Transverse colon (tissue), 4 donors: ENCODE data around the gene FAM20C. TPM values are rescaled to one million over a fixed set of nuclear protein-coding genes. Genes with fewer than 3 reads are reported as not detected.

Experiments used
- DNase-seq: peaks from one replicate; pipeline ENCODE4 v3.0.0-alpha.2; 2019
- H3K27ac ChIP-seq, 4 donors: fragments of 200-600 bp; sonication (generic); 2 replicates each; pipeline ENCODE4 v1.5.1; 2016 to 2018; ENCODE audit warnings: inconsistent platforms in 4 of 4
- H3K27me3 ChIP-seq: fragments of 200-600 bp; sonication (generic); 2 replicates; pipeline ENCODE4 v1.5.1; 2017; ENCODE audit warnings: inconsistent platforms
- H3K36me3 ChIP-seq, 4 donors: fragments of 200-600 bp; sonication (generic); 2 replicates each; pipeline ENCODE4 v1.5.1; 2017 to 2019; ENCODE audit warnings: inconsistent platforms in 4 of 4
- H3K4me1 ChIP-seq, 4 donors: fragments of 200-600 bp; sonication (generic); 2 replicates each; pipeline ENCODE4 v1.5.1; 2017 to 2020; ENCODE audit warnings: inconsistent platforms in 4 of 4
- H3K4me3 ChIP-seq, 4 donors: fragments of 200-600 bp; sonication (generic); 1 replicate in 1 of 4; 2 replicates in 3 of 4; pipeline versions ENCODE4 v1.5.1 to v1.6.1; 2017 to 2019; ENCODE audit warnings: inconsistent platforms in 4 of 4
- H3K9me3 ChIP-seq, 2 donors: fragments of 200-600 bp; sonication (generic); 2 replicates each; pipeline ENCODE4 v1.5.1; 2017 to 2019; ENCODE audit warnings: inconsistent platforms in 2 of 2
- EP300 ChIP-seq: sonication (generic); formaldehyde crosslinking; IDR thresholded peaks from one replicate; pipeline ENCODE4 v1.6.1; 2017; ENCODE audit warnings: antibody characterized with exemption, low read depth
- POLR2A ChIP-seq: fragments of 450-650 bp; IDR thresholded peaks from one replicate; pipeline ENCODE4 v1.6.1; 2016; ENCODE audit warnings: antibody characterized with exemption, mild to moderate bottlenecking, moderate library complexity
- POLR2AphosphoS5 ChIP-seq, 3 donors: sonication (generic); formaldehyde crosslinking; IDR thresholded peaks; one replicate each; pipeline ENCODE4 v1.6.1; 2016; ENCODE audit warnings: antibody characterized with exemption in 3 of 3
- WGBS, 2 donors: methylation state at CpG; one replicate each; pipeline ENCODE4 v1.1.5; 2018; ENCODE audit warnings: low coverage in 1 of 2; 5-methylcytosine and 5-hydroxymethylcytosine counted together
- in situ Hi-C, 4 donors: fragments of 200-750 bp; cut with MboI; loops; one replicate each; pipeline versions ENCODE4 v1.15.0 to v1.15.1; 2017; ENCODE audit warnings: low sequenced_read_pairs in 3 of 4, low pct_ligation_motif_present in 1 of 4, low pct_unique_long_range_greater_than_20kb in 1 of 4
- intact Hi-C: fragments of 100-400 bp; cut with DNase I; formaldehyde crosslinking; loops from one replicate; pipeline ENCODE4 v1.15.1; 2023; ENCODE audit warnings: low total_unique reads
- total RNA-seq, 4 donors: library from RNA; depleted of rRNA; stranded (reverse); fragments of >200 nt; gene quantifications; one replicate each; pipeline ENCODE4 v1.1.0, GENCODE V29; 2016
- TF ChIP-seq, protein P1 (sequence below), 5 experiments: fragments of 200-600 bp in 3 of 5; fragments of 450-650 bp in 2 of 5; sonication (generic) in 3 of 5; IDR thresholded peaks; 1 replicate in 2 of 5; 2 replicates in 3 of 5; pipeline ENCODE4 v1.5.1; 2016 to 2017; ENCODE audit warnings: antibody characterized with exemption in 5 of 5, inconsistent platforms in 3 of 5, mild to moderate bottlenecking in 2 of 5, moderate library complexity in 1 of 5

Gene FAM20C
- total RNA-seq, 4 donors from 2014 or later, result 10.5 to 62.3 (median 23.5) TPM

DNA sequence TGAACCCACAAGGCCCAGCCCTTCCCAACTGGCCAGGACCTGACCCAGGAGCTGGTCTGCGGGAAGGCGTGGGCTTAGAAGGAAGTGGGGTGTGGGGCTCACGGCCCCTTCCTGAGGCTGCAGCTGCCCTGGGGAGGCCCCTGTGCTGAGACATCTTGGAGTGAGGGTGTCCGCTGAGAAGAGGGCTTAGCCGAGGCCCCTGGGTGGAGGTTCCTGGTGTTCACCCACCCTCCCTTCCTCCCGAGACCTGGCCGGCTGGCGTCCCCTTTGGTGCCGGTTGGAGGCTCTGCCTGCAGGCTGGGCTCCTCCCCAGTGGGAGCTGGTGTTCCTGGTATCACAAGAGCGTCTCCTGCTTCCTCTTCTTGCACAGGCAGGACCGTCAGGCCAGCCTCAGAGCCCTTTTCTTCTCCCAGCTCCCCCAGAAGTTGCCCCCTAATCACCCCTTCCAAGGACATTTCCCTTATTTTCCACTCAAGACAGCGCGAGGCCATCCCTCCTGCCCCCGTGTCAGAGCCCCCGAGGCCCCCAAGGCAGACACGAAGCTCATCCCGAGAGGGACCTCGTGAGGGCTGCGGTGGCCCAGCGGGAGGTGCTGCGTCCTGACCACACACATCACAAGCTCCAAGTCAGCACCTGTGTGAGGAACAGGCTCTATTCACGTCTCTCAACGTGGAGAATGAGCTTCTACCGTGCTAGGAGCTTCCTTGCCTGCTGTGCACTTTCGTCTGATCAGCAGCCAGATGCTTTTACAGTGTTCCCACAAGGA, 25.1 kb upstream of the FAM20C start:
- intact Hi-C loops (loop anchor here (5.0 kb wide), 1 partner anchor 250 kb away; no protein-coding TSS in a partner anchor), in situ Hi-C loops (no loop called here)
- TF ChIP-seq, protein P1, sequence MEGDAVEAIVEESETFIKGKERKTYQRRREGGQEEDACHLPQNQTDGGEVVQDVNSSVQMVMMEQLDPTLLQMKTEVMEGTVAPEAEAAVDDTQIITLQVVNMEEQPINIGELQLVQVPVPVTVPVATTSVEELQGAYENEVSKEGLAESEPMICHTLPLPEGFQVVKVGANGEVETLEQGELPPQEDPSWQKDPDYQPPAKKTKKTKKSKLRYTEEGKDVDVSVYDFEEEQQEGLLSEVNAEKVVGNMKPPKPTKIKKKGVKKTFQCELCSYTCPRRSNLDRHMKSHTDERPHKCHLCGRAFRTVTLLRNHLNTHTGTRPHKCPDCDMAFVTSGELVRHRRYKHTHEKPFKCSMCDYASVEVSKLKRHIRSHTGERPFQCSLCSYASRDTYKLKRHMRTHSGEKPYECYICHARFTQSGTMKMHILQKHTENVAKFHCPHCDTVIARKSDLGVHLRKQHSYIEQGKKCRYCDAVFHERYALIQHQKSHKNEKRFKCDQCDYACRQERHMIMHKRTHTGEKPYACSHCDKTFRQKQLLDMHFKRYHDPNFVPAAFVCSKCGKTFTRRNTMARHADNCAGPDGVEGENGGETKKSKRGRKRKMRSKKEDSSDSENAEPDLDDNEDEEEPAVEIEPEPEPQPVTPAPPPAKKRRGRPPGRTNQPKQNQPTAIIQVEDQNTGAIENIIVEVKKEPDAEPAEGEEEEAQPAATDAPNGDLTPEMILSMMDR (IDR thresholded peaks at IDR 0.05), result no peak
- no peak for TF ChIP-seq EP300
- no peak for TF ChIP-seq POLR2A
- no peak for TF ChIP-seq POLR2AphosphoS5 (IDR thresholded peaks at IDR 0.05)
- Histone ChIP-seq H3K27me3 (peaks cover 15% of the 10 kb centered on the region), H3K4me1 (peaks cover 3 to 26% (median 13%) of the 10 kb centered on the region in 4 donors), H3K9me3 (no peaks in the 10 kb centered on the region), H3K4me3 (no peak overlapping the region), H3K36me3 (no peaks in the 10 kb centered on the region), H3K27ac (no peak overlapping the region)
- 63 to 90% methylated on average over 4 to 22 of the region's 25 CpGs for WGBS, 2 donors
- no peak for DNase-seq

DNA sequence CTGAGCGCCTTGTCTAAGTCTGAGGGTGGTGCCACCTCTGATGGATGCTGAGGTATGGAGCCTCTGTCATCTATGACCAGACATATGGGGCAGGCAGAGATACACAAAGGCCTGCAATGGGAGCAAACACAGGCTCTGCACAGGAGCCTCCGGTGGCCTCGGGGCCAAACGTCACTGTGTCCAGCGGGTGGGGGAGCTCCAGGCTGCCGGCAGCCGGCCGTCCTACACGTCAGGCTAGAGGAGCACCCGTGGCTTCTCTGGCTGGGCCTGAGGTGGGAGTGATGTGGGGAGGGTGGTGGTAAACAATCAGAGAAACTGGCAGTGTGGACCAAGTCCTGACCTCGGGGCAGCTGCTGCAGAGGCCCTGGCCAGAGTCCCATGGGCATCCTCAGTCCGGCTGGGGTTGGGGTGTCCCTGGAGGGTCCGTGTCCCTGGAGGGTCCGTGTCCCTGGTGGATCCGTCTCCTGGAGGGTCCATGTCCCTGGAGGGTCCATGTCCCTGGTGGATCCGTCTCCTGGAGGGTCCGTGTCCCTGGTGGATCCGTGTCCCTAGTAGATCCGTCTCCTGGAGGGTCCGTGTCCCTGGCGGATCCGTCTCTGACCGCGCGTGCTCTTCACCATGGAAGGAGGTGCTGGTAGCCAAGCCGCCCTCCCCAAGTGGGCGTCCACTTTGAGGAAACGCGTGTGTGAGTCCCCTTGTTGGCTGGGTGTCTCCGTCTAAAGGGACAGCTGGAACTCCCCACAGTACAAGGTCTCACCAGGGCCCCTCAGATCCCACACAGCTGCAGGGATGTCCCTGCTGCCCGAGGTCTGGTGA, 24.2 kb upstream of the FAM20C start:
- peaks cover 3 to 26% (median 13%) of the 10 kb centered on the region in 4 donors for H3K4me1 ChIP-seq
- TF ChIP-seq POLR2A (no peak), EP300 (no peak), POLR2AphosphoS5 (IDR thresholded peaks at IDR 0.05) (no peak)
- TF ChIP-seq, protein P1 (IDR thresholded peaks at IDR 0.05), result no peak
- DNase-seq, result no peak
- in situ Hi-C loops (no loop called here), intact Hi-C loops (loop anchor here (5.0 kb wide), 1 partner anchor 249 kb away; no protein-coding TSS in a partner anchor)
- WGBS, 2 donors, result 90% methylated on average over 30 of the region's 31 CpGs; no CpG with 5 or more reads in 1 of the 2 donors
- no peaks in the 10 kb centered on the region for H3K9me3 ChIP-seq
- H3K4me3 ChIP-seq, result no peak overlapping the region
- peaks cover 9% of the 10 kb centered on the region for H3K27me3 ChIP-seq
- H3K36me3 ChIP-seq, result no peaks in the 10 kb centered on the region
- H3K27ac ChIP-seq, result no peak overlapping the region

DNA sequence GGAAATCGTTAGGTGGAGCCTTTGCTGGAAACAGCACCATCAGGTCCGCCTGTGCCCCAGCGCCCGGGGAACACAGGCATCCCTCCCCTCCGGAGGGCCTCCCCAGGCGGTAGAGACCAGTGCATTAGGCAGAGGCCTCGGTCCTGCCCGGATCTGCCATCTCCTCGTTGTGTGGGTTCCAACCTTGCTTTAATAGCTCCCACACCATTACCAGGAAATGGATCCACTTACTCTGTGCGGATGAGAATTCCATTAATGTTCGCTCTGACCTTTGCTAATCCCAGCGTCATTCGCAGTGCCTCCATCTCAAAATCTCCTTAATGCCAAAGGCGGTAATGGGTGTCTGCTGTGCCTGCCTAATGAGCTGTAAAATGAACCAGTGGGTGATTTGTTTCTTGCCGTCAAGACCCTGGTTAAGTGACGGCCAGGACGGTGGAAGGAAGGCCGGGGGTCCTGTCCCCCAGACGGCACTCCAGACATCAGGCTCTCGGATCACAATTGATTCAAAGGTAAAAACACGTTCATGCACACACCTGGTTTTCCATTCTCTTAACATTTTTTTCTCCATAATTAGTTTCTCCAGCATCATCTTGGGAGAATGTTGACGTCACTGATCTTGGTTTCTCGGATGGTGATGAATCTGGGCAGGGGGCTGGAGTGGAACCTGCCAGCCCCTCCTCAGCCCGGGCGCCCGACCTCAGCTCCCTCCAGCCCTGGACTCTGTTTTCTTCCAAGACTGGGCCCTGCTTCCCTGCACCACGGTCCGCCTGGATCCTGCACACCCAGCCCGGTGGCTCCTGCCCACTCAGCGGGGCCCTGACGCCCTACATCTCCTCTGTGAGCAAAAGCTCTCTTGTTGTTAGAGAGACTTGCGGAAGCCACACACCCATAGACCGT, 22.8 kb upstream of the FAM20C start:
- WGBS, 2 donors, result 91 to 93% methylated on average over 15 to 33 of the region's 33 CpGs

More for the DNA sequence above, 22.8 kb upstream of the FAM20C start:
- Histone ChIP-seq H3K27ac (no peak overlapping the region), H3K9me3 (no peaks in the 10 kb centered on the region), H3K4me1 (peaks cover 3 to 22% (median 10%) of the 10 kb centered on the region in 4 donors), H3K27me3 (peaks cover 5% of the 10 kb centered on the region), H3K36me3 (no peaks in the 10 kb centered on the region), H3K4me3 (no peak overlapping the region)
- no peak for TF ChIP-seq EP300
- TF ChIP-seq, protein P1 (IDR thresholded peaks at IDR 0.05), result no peak
- no peak for TF ChIP-seq POLR2A
- intact Hi-C loops (loop anchor here (5.0 kb wide), 1 partner anchor 248 kb away; no protein-coding TSS in a partner anchor), in situ Hi-C loops (no loop called here)
- no peak for DNase-seq
